ENCODE data around the gene LBHD2. TPM values are rescaled to one million over a fixed set of nuclear protein-coding genes. Genes with fewer than 3 reads are reported as not detected.
"Not testable (repeated sequence)": the region's sequence is repeated elsewhere in the genome, so short reads cannot be mapped to it uniquely, and the experiment has no call there.

LBHD2 gene
- total and polyA plus RNA-seq, 10 donors: 0.52 to 0.55 TPM; not detected in 8

GRCh38 chr14:103045371-103045869, 38.6 kb upstream of the LBHD2 start:
- 7 to 16% (median 11%) methylated on average over 15 of the region's 15 CpGs for WGBS, 5 donors
- no peaks in the 10 kb centered on the region for H3K27me3 ChIP-seq (replicated peaks in 1 of 7)
- H3K4me3 ChIP-seq: peak overlapping the region in 1 of 8 donors; percentile 24
- peaks cover 3 to 48% (median 36%) of the 10 kb centered on the region in 6 donors for H3K4me1 ChIP-seq
- H3K9me3 ChIP-seq: peaks cover 0 to 9% (median 2%) of the 10 kb centered on the region in 8 donors
- TF ChIP-seq POLR2A (IDR thresholded peaks at IDR 0.05) (no peak), POLR2AphosphoS5 (IDR thresholded peaks at IDR 0.05) (peak in 1 of 3 donors; percentile 19), CTCF (IDR thresholded peaks at IDR 0.05 in 8 of 11, conservative IDR thresholded peaks at IDR 0.05 in 3 of 11) (no peak)
- intact Hi-C loops (cut with DNase I; ENCODE audit: low total_unique reads): no loop called here
- peaks cover 0 to 19% (median 5%) of the 10 kb centered on the region in 6 donors for H3K36me3 ChIP-seq
- H3K27ac ChIP-seq: peak overlapping the region in 1 of 8 donors; percentile 21
- DNase-seq: peak; percentile 64

DNA sequence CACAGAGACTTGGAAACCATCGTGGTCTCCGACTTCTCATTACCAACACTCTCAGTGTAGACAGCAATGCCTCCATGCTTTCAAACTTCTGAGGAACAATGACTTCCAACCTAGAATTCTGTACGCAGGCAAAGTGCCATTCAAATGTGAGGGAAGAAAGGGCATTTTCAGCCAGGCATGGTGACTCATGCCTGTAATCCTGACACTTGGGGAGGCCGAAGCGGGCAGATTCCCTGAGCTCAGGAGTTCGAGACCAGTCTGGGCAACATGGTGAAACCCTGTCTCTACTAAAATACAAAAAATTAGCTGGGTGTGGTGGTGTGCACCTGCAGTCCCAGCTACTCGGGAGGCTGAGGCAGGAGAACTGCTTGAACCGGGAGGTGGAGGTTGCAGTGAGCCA, 36.6 kb upstream of the LBHD2 start:
- DNase-seq: peak; percentile 16
- H3K27me3 ChIP-seq (replicated peaks in 1 of 7); H3K27ac ChIP-seq; intact Hi-C loops (cut with DNase I; ENCODE audit: low total_unique reads); H3K36me3 ChIP-seq; H3K9me3 ChIP-seq; H3K4me3 ChIP-seq: not testable (repeated sequence)
- H3K4me1 ChIP-seq: peaks cover 3 to 67% (median 38%) of the 10 kb centered on the region in 6 donors
- WGBS, 5 donors: 90 to 97% (median 90%) methylated on average over 8 of the region's 8 CpGs

GRCh38 chr14:103050935-103051334, 33.1 kb upstream of the LBHD2 start:
- TF ChIP-seq CTCF (IDR thresholded peaks at IDR 0.05 in 8 of 11, conservative IDR thresholded peaks at IDR 0.05 in 3 of 11) (no peak), POLR2AphosphoS5 (IDR thresholded peaks at IDR 0.05) (no peak), POLR2A (IDR thresholded peaks at IDR 0.05) (no peak)
- peaks cover 0 to 4% (median 0%) of the 10 kb centered on the region in 7 donors for H3K27me3 ChIP-seq (replicated peaks in 1 of 7)
- intact Hi-C loops (cut with DNase I; ENCODE audit: low total_unique reads): no loop called here
- H3K9me3 ChIP-seq: no peaks in the 10 kb centered on the region
- H3K36me3 ChIP-seq: no peaks in the 10 kb centered on the region
- no peak overlapping the region for H3K27ac ChIP-seq
- H3K4me3 ChIP-seq: no peak overlapping the region
- 74 to 84% (median 82%) methylated on average over 5 of the region's 5 CpGs for WGBS, 5 donors
- peaks cover 11 to 71% (median 39%) of the 10 kb centered on the region in 6 donors for H3K4me1 ChIP-seq
- no peak for DNase-seq

- DNase-seq: peak; percentile 51
Observed at GRCh38 chr14:103052407-103052806, 31.6 kb upstream of the LBHD2 start.

More at GRCh38 chr14:103052407-103052806, 31.6 kb upstream of the LBHD2 start:
- no peak overlapping the region for H3K4me3 ChIP-seq
- intact Hi-C loops (cut with DNase I; ENCODE audit: low total_unique reads): no loop called here
- 48 to 57% (median 54%) methylated on average over 9 to 10 of the region's 10 CpGs for WGBS, 5 donors
- TF ChIP-seq POLR2AphosphoS5 (IDR thresholded peaks at IDR 0.05) (no peak), POLR2A (IDR thresholded peaks at IDR 0.05) (no peak), CTCF (IDR thresholded peaks at IDR 0.05 in 8 of 11, conservative IDR thresholded peaks at IDR 0.05 in 3 of 11) (no peak)
- peak overlapping the region in 1 of 8 donors; percentile 12 for H3K27ac ChIP-seq
- H3K9me3 ChIP-seq: no peaks in the 10 kb centered on the region
- peaks cover 0 to 15% (median 2%) of the 10 kb centered on the region in 7 donors for H3K27me3 ChIP-seq (replicated peaks in 1 of 7)
- H3K4me1 ChIP-seq: peaks cover 14 to 70% (median 40%) of the 10 kb centered on the region in 6 donors
- H3K36me3 ChIP-seq: no peaks in the 10 kb centered on the region
